Measurements from ENCODE around the gene BICRAL. TPM values are rescaled to one million over a fixed set of nuclear protein-coding genes. Genes with fewer than 3 reads are reported as not detected.

The BICRAL gene
- total RNA-seq, 1 donor from 2014 or later, result 20.7 TPM

- no peak for TF ChIP-seq CTCF (IDR thresholded peaks at IDR 0.05)
- DNase-seq (no peak), ATAC-seq (no peak)
- no peak overlapping the region for H3K4me3 ChIP-seq
- peaks cover 23% of the 10 kb centered on the region for H3K36me3 ChIP-seq
- no peak overlapping the region for H3K27ac ChIP-seq
- H3K27me3 ChIP-seq (ENCODE audit: low read depth), result no peaks in the 10 kb centered on the region
- intact Hi-C loops (cut with DNase I), result no loop called here
- no peaks in the 10 kb centered on the region for H3K4me1 ChIP-seq
- no peaks in the 10 kb centered on the region for H3K9me3 ChIP-seq
Measured at GRCh38 chr6:42761287-42762067, 20.4 kb upstream of the BICRAL start.

GRCh38 chr6:42762426-42762859 lies 19.4 kb upstream of the BICRAL start:
- no peak for ATAC-seq
- no peaks in the 10 kb centered on the region for H3K9me3 ChIP-seq
- H3K36me3 ChIP-seq, result peaks cover 23% of the 10 kb centered on the region
- no peaks in the 10 kb centered on the region for H3K27me3 ChIP-seq (ENCODE audit: low read depth)
- TF ChIP-seq CTCF (IDR thresholded peaks at IDR 0.05), result no peak
- no peaks in the 10 kb centered on the region for H3K4me1 ChIP-seq
- intact Hi-C loops (cut with DNase I), result no loop called here
- DNase-seq, result no peak
- H3K27ac ChIP-seq, result no peak overlapping the region
- no peak overlapping the region for H3K4me3 ChIP-seq

GRCh38 chr6:42762950-42763349 lies 18.9 kb upstream of the BICRAL start:
- no peak for TF ChIP-seq CTCF (IDR thresholded peaks at IDR 0.05)
- H3K27me3 ChIP-seq (ENCODE audit: low read depth), result no peaks in the 10 kb centered on the region
- no peaks in the 10 kb centered on the region for H3K4me1 ChIP-seq
- H3K27ac ChIP-seq, result no peak overlapping the region
- H3K9me3 ChIP-seq, result no peaks in the 10 kb centered on the region
- H3K36me3 ChIP-seq, result peaks cover 20% of the 10 kb centered on the region
- H3K4me3 ChIP-seq, result no peak overlapping the region
- DNase-seq (no peak), ATAC-seq (no peak)
- intact Hi-C loops (cut with DNase I), result no loop called here

- Histone ChIP-seq H3K27ac (no peak overlapping the region), H3K9me3 (no peaks in the 10 kb centered on the region), H3K36me3 (peaks cover 5% of the 10 kb centered on the region), H3K4me1 (peaks cover 2% of the 10 kb centered on the region), H3K4me3 (no peak overlapping the region), H3K27me3 (ENCODE audit: low read depth) (no peaks in the 10 kb centered on the region)
- ATAC-seq (no peak), DNase-seq (no peak)
- TF ChIP-seq CTCF (IDR thresholded peaks at IDR 0.05), result no peak
- intact Hi-C loops (cut with DNase I), result no loop called here
Measured at GRCh38 chr6:42764911-42765648, 16.8 kb upstream of the BICRAL start.

GRCh38 chr6:42766163-42766670 lies 15.6 kb upstream of the BICRAL start:
- intact Hi-C loops (cut with DNase I), result no loop called here
- peak; percentile 9 to 50 for ATAC-seq
- Histone ChIP-seq H3K4me1 (peaks cover 13% of the 10 kb centered on the region), H3K27me3 (ENCODE audit: low read depth) (no peaks in the 10 kb centered on the region), H3K27ac (no peak overlapping the region), H3K4me3 (no peak overlapping the region), H3K36me3 (no peaks in the 10 kb centered on the region), H3K9me3 (no peaks in the 10 kb centered on the region)
- DNase-seq, result no peak
- no peak for TF ChIP-seq CTCF (IDR thresholded peaks at IDR 0.05)

All from lower lobe of right lung (tissue), 2 donors.